OCI-LY3 (cell line): ENCODE measurements around the gene LTBP1.

Experiments used
- CTCF ChIP-seq: fragments of 200-600, 300-600 bp; sonication (generic); IDR thresholded peaks from 2 replicates; pipeline ENCODE4 v1.5.1; 2014; ENCODE audit warnings: antibody characterized with exemption, low read length, low read depth
- EZH2phosphoT487 ChIP-seq: fragments of 200-600 bp; shearing (Covaris generic); IDR thresholded peaks from 2 replicates; pipeline ENCODE4 v1.6.1; 2018; ENCODE audit warnings: antibody characterized with exemption, mixed run types, low read depth

- TF ChIP-seq CTCF (no peak), EZH2phosphoT487 (no peak)
These were observed 13.7 kb upstream of the LTBP1 start for GRCh38 chr2:32932825-32933755.
